HFFc6 (cell line): Measurements from ENCODE around the gene FUOM. TPM values are rescaled to one million over a fixed set of nuclear protein-coding genes. Genes with fewer than 3 reads are reported as not detected.
A peak's percentile ranks its signal among the peaks of the same experiment; 100 is the strongest.
"Not testable (repeated sequence)": the region's sequence is repeated elsewhere in the genome, so short reads cannot be mapped to it uniquely, and the experiment has no call there.

Source experiments
- DNase-seq: peaks from one replicate; pipeline ENCODE4 v3.0.0-alpha.2; 2018
- H3K27ac Mint-ChIP-seq: 2 replicates; pipeline ENCODE4 v1.8.0; 2020; ENCODE audit warnings: mild to moderate bottlenecking, mixed read lengths
- H3K27me3 Mint-ChIP-seq: 2 replicates; pipeline ENCODE4 v1.8.0; 2021; ENCODE audit warnings: mild to moderate bottlenecking, moderate library complexity, mixed read lengths; ENCODE audit not compliant: insufficient read depth
- H3K36me3 Mint-ChIP-seq: 2 replicates; pipeline ENCODE4 v1.8.0; 2021; ENCODE audit warnings: low read depth, mixed read lengths
- H3K4me1 Mint-ChIP-seq: 2 replicates; pipeline ENCODE4 v1.8.0; 2020; ENCODE audit warnings: low read depth, mixed read lengths
- H3K4me3 Mint-ChIP-seq: 2 replicates; pipeline ENCODE4 v1.8.0; 2020; ENCODE audit warnings: mild to moderate bottlenecking, moderate library complexity, mixed read lengths
- H3K9me3 Mint-ChIP-seq: 2 replicates; pipeline ENCODE4 v1.8.0; 2020; ENCODE audit warnings: mild to moderate bottlenecking, mixed read lengths
- CTCF ChIP-seq: fragments of 200-600 bp; sonication (generic); IDR thresholded peaks from 2 replicates; pipeline ENCODE4 v1.5.0; 2021; ENCODE audit warnings: antibody characterized with exemption, mild to moderate bottlenecking
- total RNA-seq, 6 experiments: library from RNA; stranded (reverse); fragmentation: NEBNext Ultra II Directional; extraction: Animal tissue kit (Norgen Biotek cat#: 25700); gene quantifications; 2 replicates in 1 of 6; 3 replicates in 5 of 6; pipeline ENCODE4 v1.2.3, GENCODE V29; 2021

FUOM gene
- total RNA-seq, 6 experiments from 2014 or later: 0.55 to 8.9 (median 7.8) TPM

DNA sequence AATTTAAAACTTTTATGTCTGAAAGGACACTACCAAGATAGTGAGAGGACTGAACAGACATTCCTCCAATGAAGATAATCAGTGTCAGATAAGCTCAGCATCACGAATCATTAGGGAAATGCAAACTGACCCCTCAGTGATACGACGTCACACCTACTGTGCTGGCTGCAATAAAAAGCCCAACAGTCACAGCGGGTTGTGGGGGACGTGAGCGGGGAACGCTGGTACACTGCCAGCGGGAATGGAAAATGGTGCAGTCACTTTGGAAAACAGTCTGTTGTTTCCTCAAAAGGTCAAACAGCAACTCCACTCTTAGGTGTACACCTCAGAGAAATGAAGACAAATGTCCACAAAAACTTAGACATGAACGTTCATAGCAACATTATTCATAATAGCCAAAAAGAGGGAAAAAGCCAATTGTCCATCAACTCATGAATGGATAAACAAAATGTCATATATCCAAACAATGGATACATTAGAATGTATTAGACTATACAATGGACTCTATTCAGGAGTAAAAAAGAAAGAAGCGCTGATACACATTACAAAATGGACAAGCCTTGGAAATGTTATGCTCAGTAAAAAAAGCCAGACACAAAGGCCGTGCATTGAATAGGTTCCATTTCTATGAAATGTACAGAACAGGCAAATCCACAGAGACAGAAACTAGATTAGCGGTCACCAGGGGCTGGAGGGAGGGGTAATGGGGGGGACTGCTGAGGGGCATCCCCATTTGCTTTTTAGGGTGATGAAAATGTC, 17.7 kb upstream of the FUOM start:
- Mint-ChIP-seq H3K27me3 (no peaks in the 10 kb centered on the region; the same call in 1 of the 2 replicates), H3K4me1 (peaks cover 6% of the 10 kb centered on the region), H3K27ac (no peak overlapping the region), H3K4me3 (no peak overlapping the region), H3K9me3 (no peaks in the 10 kb centered on the region), H3K36me3 (0 out of 2 replicates have a peak, but pooled peaks cover under 1% of the 10 kb centered on the region)
- no peak for DNase-seq
- TF ChIP-seq CTCF: no peak

DNA sequence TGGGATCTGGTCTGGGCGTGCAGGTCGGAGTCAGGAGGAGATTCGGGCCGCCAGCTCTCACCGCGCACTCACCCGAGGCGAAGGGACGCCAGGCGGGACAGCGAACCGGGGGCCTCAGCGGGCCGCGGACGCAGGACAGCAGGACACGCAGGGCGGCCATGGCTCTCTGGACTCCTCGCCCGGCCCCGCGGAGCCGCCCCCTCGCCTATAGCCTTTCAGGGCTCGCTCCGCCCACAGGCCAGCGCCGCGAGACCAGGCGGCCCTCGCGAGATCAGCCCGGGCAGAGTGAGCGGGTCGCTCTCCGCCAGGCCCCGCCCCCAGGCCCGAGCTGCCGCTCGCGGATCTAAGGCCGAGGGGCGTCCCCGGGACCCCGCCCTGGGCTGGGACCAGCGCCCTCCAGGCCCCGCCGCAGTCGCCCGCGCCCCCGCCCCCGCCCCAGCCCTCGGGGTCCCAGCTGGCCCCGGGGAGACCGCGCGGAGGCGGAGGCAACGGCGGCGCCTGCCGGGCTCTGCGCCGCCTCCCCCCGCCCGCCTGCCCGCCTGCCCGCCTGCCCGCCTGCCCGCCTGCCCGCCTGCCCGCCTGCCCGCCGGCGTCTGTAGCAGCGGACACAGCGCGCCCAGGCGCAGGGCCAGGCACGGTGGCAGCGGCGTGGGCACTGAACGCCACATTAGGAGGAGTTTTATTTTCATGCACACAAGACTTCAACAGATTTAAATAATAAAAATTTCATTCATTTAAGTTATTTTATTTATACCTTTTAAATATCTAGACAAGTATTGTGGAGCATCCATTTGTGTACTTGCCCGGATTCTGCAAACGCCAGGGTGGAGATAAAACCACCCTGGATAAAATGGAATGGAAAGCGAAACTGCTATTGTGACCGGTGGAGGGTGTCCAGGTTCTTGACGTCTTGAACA, 15.6 kb upstream of the FUOM start, which contains the start of gene ECHS1:
Gene ECHS1, minus strand, starts transcription at position 181 of the 917 bp plus-strand sequence. Its CDS starts 21 bp downstream, at position 160.
- Mint-ChIP-seq H3K4me3 (peak within 1 kb of the TSS; percentile 92), H3K27ac (peak within 1 kb of the TSS; percentile 78), H3K36me3 (peaks cover 12% of the 10 kb centered on the region; the same call in 1 of the 2 replicates), H3K9me3 (no peaks in the 10 kb centered on the region), H3K4me1 (peaks cover 6% of the 10 kb centered on the region), H3K27me3 (no peaks in the 10 kb centered on the region; the same call in 1 of the 2 replicates)
- DNase-seq: peak; percentile 85
- no peak for TF ChIP-seq CTCF

- no peak for TF ChIP-seq CTCF
- Mint-ChIP-seq H3K27me3 (no peaks in the 10 kb centered on the region; the same call in 1 of the 2 replicates), H3K9me3 (no peaks in the 10 kb centered on the region), H3K4me3 (peak overlapping the region; percentile 62), H3K27ac (no peak overlapping the region), H3K36me3 (peaks cover 12% of the 10 kb centered on the region; the same call in 1 of the 2 replicates), H3K4me1 (peaks cover 6% of the 10 kb centered on the region)
- DNase-seq: no peak
These were observed 14.7 kb upstream of the FUOM start for GRCh38 chr10:133372507-133372906.

DNA sequence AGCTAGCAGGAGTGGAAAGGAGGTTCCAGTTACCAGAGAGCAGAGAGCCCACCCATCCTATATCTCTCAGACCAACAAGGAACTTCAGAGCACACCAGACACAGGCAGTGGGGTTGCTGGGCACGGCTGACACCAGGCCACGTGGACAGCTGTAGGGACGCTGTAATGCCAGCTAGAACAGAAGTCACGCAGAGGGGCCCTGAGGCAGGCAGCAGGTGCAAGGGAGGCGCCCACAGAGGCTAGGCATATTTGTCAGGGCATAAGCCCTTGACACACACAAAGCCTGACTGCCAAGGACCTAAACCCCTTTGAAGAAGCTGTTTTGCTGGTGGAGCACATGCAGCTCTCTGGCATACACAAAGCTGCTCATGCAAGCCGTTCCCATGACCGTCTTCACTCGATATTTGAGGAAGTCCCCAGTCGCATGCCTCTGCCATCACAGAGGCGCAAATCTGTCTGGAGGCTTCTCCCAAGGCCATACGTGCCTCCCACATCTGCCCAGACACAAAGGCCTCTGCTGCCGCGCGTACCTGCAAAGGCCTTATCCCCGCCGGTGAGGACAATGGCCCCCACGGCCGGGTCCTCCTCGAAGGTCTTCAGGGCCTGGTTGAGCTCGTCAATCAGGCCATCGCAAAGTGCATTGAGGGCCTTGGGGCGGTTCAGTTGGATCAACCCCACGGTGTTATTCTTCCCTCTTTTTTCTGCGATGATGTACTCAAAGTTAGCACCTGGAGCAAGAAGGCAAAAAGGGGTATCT, 12.4 kb upstream of the FUOM start:
- Mint-ChIP-seq H3K27me3 (no peaks in the 10 kb centered on the region; the same call in 1 of the 2 replicates), H3K27ac (no peak overlapping the region), H3K9me3 (no peaks in the 10 kb centered on the region), H3K4me1 (peaks cover 6% of the 10 kb centered on the region), H3K36me3 (peaks cover 12% of the 10 kb centered on the region; the same call in 1 of the 2 replicates), H3K4me3 (no peak overlapping the region)
- no peak for DNase-seq
- TF ChIP-seq CTCF: no peak

DNA sequence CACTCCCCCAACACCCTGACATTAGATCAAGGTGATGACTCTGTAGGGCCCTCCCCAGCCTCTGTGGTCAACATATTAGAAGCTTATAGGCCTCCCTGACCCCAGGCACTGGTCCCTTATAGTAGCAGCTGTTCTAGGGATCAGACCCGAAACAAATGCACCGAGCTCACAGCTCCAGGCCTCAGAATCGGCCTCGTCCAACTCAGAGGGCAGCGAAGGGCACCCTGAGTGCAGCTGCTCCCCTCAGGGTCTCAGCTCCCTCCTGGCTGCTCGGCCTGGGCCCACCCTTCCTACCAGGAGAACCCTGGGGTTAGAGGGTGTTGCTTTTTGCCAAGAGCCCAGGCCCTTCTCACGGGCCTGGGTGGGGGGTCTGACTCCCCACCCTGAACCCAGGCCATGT, 10.3 kb upstream of the FUOM start:
- no peak for DNase-seq
- no peaks in the 10 kb centered on the region for H3K4me1 Mint-ChIP-seq
- peaks cover 22% of the 10 kb centered on the region; the same call in 1 of the 2 replicates for H3K36me3 Mint-ChIP-seq
- H3K9me3 Mint-ChIP-seq: no peaks in the 10 kb centered on the region
- H3K27ac Mint-ChIP-seq: no peak overlapping the region
- H3K27me3 Mint-ChIP-seq: no peaks in the 10 kb centered on the region; the same call in 1 of the 2 replicates
- TF ChIP-seq CTCF: no peak
- H3K4me3 Mint-ChIP-seq: no peak overlapping the region

- not testable (repeated sequence) for H3K27ac Mint-ChIP-seq, H3K4me3 Mint-ChIP-seq, H3K9me3 Mint-ChIP-seq, DNase-seq, H3K27me3 Mint-ChIP-seq, H3K4me1 Mint-ChIP-seq
- H3K36me3 Mint-ChIP-seq: peaks cover 29% of the 10 kb centered on the region
These were observed 9.6 kb upstream of the FUOM start for GRCh38 chr10:133367461-133367860.
